CD4-positive, alpha-beta memory T cell (primary cell): Measurements from ENCODE around the gene DDX59. TPM values are rescaled to one million over a fixed set of nuclear protein-coding genes. Genes with fewer than 3 reads are reported as not detected.

Experiments used
- CTCF ChIA-PET: fragments of 350-600 bp; sonication (Branson Sonifier 250); formaldehyde crosslinking; loops from one replicate; lab custom pipeline; 2021; ENCODE audit warnings: inconsistent platforms; ENCODE audit not compliant: partially characterized antibody; lab: Charles Lee
- POLR2A ChIA-PET: fragments of 350-600 bp; sonication (Branson Sonifier 250); formaldehyde crosslinking; loops from one replicate; lab custom pipeline; 2021; ENCODE audit not compliant: partially characterized antibody; lab: Charles Lee
- DNase-seq, 5 donors: peaks; one replicate each; pipeline versions ENCODE4 v3.0.0 to v3.0.0-alpha.2; 2020 to 2022; ENCODE audit warnings: mixed read lengths in 1 of 5
- H3K27ac ChIP-seq: one replicate; pipeline ENCODE4 v1.7.0; 2013; ENCODE audit warnings: low read depth, low read length
- H3K27me3 ChIP-seq: 2 replicates; pipeline ENCODE4 v1.7.0; 2013; ENCODE audit warnings: mild to moderate bottlenecking, low read length, moderate library complexity; ENCODE audit not compliant: insufficient read depth
- H3K36me3 ChIP-seq: 2 replicates; pipeline ENCODE4 v1.7.0; 2013; ENCODE audit warnings: mild to moderate bottlenecking, low read length, moderate library complexity; ENCODE audit not compliant: insufficient read depth
- H3K4me1 ChIP-seq: 2 replicates; pipeline ENCODE4 v1.7.0; 2013; ENCODE audit warnings: mild to moderate bottlenecking, low read length, moderate library complexity; ENCODE audit not compliant: insufficient read depth
- H3K4me3 ChIP-seq, 2 donors: one replicate each; pipeline ENCODE4 v1.7.0; 2013; ENCODE audit warnings: low read length in 2 of 2, mild to moderate bottlenecking in 1 of 2
- H3K9me3 ChIP-seq, 2 donors: one replicate each; pipeline ENCODE4 v1.7.0; 2013; ENCODE audit warnings: low read length in 2 of 2, control low read depth in 1 of 2; ENCODE audit not compliant: control insufficient read depth in 1 of 2
- H3K27ac Mint-ChIP-seq, 7 donors: one replicate each; pipeline ENCODE4 v1.8.0; 2020 to 2021; ENCODE audit warnings: mixed read lengths in 7 of 7, mild to moderate bottlenecking in 6 of 7, inconsistent platforms in 3 of 7, moderate library complexity in 3 of 7
- H3K27me3 Mint-ChIP-seq, 2 donors: one replicate each; pipeline ENCODE4 v1.8.0; 2020 to 2021; ENCODE audit warnings: mixed read lengths in 2 of 2
- H3K36me3 Mint-ChIP-seq, 2 donors: one replicate each; pipeline ENCODE4 v1.8.0; 2020 to 2021; ENCODE audit warnings: mixed read lengths in 2 of 2, inconsistent platforms in 1 of 2, mild to moderate bottlenecking in 1 of 2
- H3K4me1 Mint-ChIP-seq, 4 donors: one replicate each; pipeline ENCODE4 v1.8.0; 2020 to 2021; ENCODE audit warnings: mixed read lengths in 4 of 4, mild to moderate bottlenecking in 1 of 4
- H3K4me3 Mint-ChIP-seq, 8 donors: one replicate each; pipeline ENCODE4 v1.8.0; 2020 to 2021; ENCODE audit warnings: mixed read lengths in 8 of 8, mild to moderate bottlenecking in 7 of 8, moderate library complexity in 6 of 8, inconsistent platforms in 3 of 8
- H3K9me3 Mint-ChIP-seq, 8 donors: one replicate each; pipeline ENCODE4 v1.8.0; 2020 to 2021; ENCODE audit warnings: mixed read lengths in 8 of 8, mild to moderate bottlenecking in 5 of 8, inconsistent platforms in 3 of 8, moderate library complexity in 1 of 8
- intact Hi-C: fragments of 100-400 bp; cut with micrococcal nuclease; formaldehyde crosslinking; loops from one replicate; pipeline ENCODE4 v1.15.1; 2023
- polyA plus RNA-seq, 2 donors: library from polyadenylated mRNA; unstranded; fragments of 300-500 nt; fragmentation: Illumina TruSeq; gene quantifications; one replicate each; pipeline ENCODE4 v1.2.3, GENCODE V29; 2021
- total RNA-seq, 2 experiments: library from RNA; stranded (reverse); gene quantifications; one replicate each; pipeline ENCODE4 v1.2.3, GENCODE V29; 2021

The DDX59 gene
- total and polyA plus RNA-seq, 4 experiments from 2014 or later = 18.2 to 37.5 (median 30.9) TPM

DNA sequence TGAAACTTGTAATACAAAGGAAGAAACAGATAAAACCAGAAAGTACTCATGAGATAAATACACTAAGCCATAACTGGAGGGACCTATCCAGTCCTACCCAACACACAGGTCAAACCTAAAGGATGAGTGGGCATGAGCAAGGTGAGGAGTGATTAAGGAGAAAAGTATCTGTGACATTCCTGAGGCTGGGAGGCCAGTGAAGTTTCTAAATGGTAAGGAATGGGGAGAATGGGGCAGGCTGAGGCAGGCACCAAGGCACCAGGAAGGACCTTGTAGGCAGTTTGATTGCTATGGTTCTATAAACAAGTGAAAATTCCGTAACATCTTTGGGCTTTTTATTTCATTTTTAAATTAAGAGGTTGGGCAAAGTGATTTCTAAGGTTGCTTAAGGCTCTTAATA is 10.4 kb downstream of the DDX59 start:
- no peak for DNase-seq
- Mint-ChIP-seq H3K9me3 (no peaks in the 10 kb centered on the region), H3K4me1 (peaks cover 19 to 45% (median 40%) of the 10 kb centered on the region in 4 donors), H3K4me3 (no peak overlapping the region), H3K27ac (peak overlapping the region in 3 of 7 donors; percentile 8 to 69 (median 39)), H3K27me3 (no peaks in the 10 kb centered on the region), H3K36me3 (peaks cover 67 to 86% of the 10 kb centered on the region in 2 donors)
- H3K4me1 ChIP-seq = peaks cover 18% of the 10 kb centered on the region
- no peaks in the 10 kb centered on the region for H3K9me3 ChIP-seq
- CTCF ChIA-PET = interaction anchor here (1.8 kb wide), 1 partner anchor 37 kb away, joined by 3 read pairs; no protein-coding TSS in a partner anchor
- H3K36me3 ChIP-seq = peaks cover 36% of the 10 kb centered on the region
- H3K4me3 ChIP-seq = no peak overlapping the region
- no peaks in the 10 kb centered on the region for H3K27me3 ChIP-seq
- intact Hi-C loops = no loop called here
- POLR2A ChIA-PET = interaction anchor here (1.1 kb wide), 1 partner anchor 10 kb away, joined by 4 read pairs; the partner anchor contains the start of gene DDX59
- H3K27ac ChIP-seq = no peak overlapping the region

DNA sequence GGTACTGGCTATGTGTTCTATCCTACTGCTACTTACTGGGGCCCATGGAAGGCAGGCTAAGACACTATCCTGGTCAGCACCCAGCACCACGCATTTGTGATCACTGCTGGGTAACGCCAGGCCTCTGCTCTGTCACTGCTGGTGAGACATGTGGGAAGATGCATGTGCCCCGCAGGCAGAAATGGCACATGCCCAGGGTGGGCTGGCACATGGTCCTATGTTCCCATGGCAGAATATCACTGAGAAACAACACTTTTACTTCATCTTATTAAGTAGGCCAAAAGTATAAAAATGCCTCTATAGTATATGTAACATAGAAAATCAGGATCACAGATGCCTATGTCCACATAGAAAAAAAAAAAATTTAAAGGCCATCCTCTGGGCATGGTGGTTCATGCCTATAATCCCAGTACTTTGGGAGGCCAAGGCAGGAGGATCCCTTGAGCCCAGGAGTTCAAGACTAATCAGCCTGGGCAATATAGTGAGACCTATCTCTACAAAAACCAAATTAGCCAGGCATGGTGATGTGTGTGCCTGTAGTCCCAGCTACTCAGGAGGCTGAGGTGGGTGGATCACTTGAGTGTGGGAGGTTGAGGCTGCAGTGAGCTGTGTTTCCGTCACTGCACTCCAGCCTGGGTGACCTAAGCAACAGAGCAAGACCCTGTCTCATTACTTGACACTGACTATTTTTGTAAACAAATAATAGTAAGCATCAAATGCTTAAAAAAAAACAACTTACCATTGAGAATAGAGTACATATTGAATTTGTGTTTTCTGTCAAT is 11.5 kb downstream of the DDX59 start:
- Mint-ChIP-seq H3K4me1 (peaks cover 21 to 45% (median 38%) of the 10 kb centered on the region in 4 donors), H3K27ac (peak overlapping the region in 3 of 7 donors; percentile 36 to 67 (median 36)), H3K27me3 (no peaks in the 10 kb centered on the region), H3K4me3 (no peak overlapping the region), H3K9me3 (no peaks in the 10 kb centered on the region), H3K36me3 (peaks cover 68 to 83% of the 10 kb centered on the region in 2 donors)
- no peaks in the 10 kb centered on the region for H3K9me3 ChIP-seq
- peaks cover 15% of the 10 kb centered on the region for H3K4me1 ChIP-seq
- ChIA-PET POLR2A (no interaction called here), CTCF (interaction anchor here (0.7 to 1.8 kb wide), 2 partner anchors 18 to 36 kb away, joined by 3 to 4 read pairs; no protein-coding TSS in a partner anchor)
- intact Hi-C loops = no loop called here
- no peak overlapping the region for H3K27ac ChIP-seq
- H3K36me3 ChIP-seq = peaks cover 32% of the 10 kb centered on the region
- no peak for DNase-seq
- no peaks in the 10 kb centered on the region for H3K27me3 ChIP-seq
- H3K4me3 ChIP-seq = no peak overlapping the region

DNA sequence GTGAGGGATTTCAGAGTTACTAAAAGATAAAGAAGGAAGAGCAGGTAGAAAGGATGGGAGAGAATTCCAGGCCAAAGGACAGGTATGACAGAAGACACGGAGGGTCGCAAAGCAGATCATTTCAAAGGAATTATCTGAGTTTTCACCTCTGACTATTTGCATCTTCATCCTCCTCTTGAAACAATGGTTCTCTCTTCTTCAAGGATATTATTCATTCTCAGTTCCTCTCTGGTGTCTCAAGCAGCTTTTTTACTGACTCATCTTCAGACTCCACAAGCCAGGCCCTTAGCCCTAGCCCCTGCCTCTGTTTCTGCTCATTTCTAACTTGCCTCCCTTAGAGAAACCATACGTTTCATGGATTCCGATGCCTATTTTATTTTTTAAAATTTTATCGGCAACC is 15.0 kb downstream of the DDX59 start:
- peak overlapping the region in 3 of 7 donors; percentile 15 to 61 (median 43) for H3K27ac Mint-ChIP-seq

DNA sequence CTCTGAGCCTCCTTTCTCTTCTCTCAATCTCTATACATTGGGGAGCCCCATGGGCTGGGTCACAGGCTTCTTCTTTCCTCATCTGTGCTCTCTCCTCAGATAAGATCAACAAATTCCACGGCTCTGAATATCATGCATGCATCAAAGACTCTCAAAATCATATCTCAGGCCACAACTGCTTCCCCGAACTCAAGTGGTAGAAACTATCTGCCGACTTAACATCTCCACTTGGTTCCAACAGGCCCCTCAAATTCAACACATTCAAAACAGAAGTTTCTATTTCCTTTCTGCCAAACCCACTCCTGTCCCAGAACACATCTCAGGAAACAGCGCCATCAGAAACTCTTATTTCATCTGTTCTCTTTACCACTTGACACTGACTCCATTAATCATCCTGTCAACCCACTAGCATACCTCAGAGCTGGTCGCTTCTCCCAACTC is 16.7 kb downstream of the DDX59 start:
- Histone ChIP-seq H3K36me3 (peaks cover 12% of the 10 kb centered on the region), H3K27ac (no peak overlapping the region), H3K4me3 (no peak overlapping the region), H3K9me3 (no peaks in the 10 kb centered on the region), H3K4me1 (peaks cover 10% of the 10 kb centered on the region), H3K27me3 (no peaks in the 10 kb centered on the region)
- POLR2A ChIA-PET = interaction anchor here (0.8 kb wide), 1 partner anchor 16 kb away, joined by 3 read pairs; the partner anchor contains the start of gene DDX59
- CTCF ChIA-PET = interaction anchor here (0.7 kb wide), 1 partner anchor 23 kb away, joined by 3 read pairs; no protein-coding TSS in a partner anchor
- Mint-ChIP-seq H3K27ac (peak overlapping the region in 6 of 7 donors; percentile 13 to 90 (median 78)), H3K27me3 (no peaks in the 10 kb centered on the region), H3K4me1 (peaks cover 16 to 27% (median 23%) of the 10 kb centered on the region in 4 donors), H3K9me3 (no peaks in the 10 kb centered on the region), H3K36me3 (peaks cover 46 to 54% of the 10 kb centered on the region in 2 donors), H3K4me3 (peak overlapping the region in 1 of 8 donors; percentile 21)
- DNase-seq = no peak
- intact Hi-C loops = no loop called here

More for the DNA sequence above, 15.0 kb downstream of the DDX59 start:
- POLR2A ChIA-PET = no interaction called here
- Histone ChIP-seq H3K27ac (no peak overlapping the region), H3K4me1 (peaks cover 10% of the 10 kb centered on the region), H3K27me3 (no peaks in the 10 kb centered on the region), H3K9me3 (no peaks in the 10 kb centered on the region), H3K36me3 (peaks cover 15% of the 10 kb centered on the region), H3K4me3 (no peak overlapping the region)
- CTCF ChIA-PET = no interaction called here
- Mint-ChIP-seq H3K9me3 (no peaks in the 10 kb centered on the region), H3K36me3 (peaks cover 49 to 61% of the 10 kb centered on the region in 2 donors), H3K4me3 (no peak overlapping the region), H3K27me3 (no peaks in the 10 kb centered on the region), H3K4me1 (peaks cover 16 to 27% (median 26%) of the 10 kb centered on the region in 4 donors)
- intact Hi-C loops = no loop called here
- DNase-seq = no peak

GRCh38 chr1:200652378-200652777 is 17.3 kb downstream of the DDX59 start:
- H3K4me3 Mint-ChIP-seq = no peak overlapping the region
- no peaks in the 10 kb centered on the region for H3K9me3 ChIP-seq
- H3K27me3 ChIP-seq = no peaks in the 10 kb centered on the region
- DNase-seq = no peak
- POLR2A ChIA-PET = interaction anchor here (0.8 kb wide), 1 partner anchor 17 kb away, joined by 3 read pairs; the partner anchor contains the start of gene DDX59
- peaks cover 10% of the 10 kb centered on the region for H3K4me1 ChIP-seq
- H3K4me1 Mint-ChIP-seq = peaks cover 16 to 27% (median 21%) of the 10 kb centered on the region in 4 donors
- H3K9me3 Mint-ChIP-seq = no peaks in the 10 kb centered on the region
- no peak overlapping the region for H3K27ac ChIP-seq
- H3K36me3 Mint-ChIP-seq = peaks cover 43 to 50% of the 10 kb centered on the region in 2 donors
- H3K4me3 ChIP-seq = no peak overlapping the region
- intact Hi-C loops = no loop called here
- H3K36me3 ChIP-seq = peaks cover 11% of the 10 kb centered on the region
- H3K27me3 Mint-ChIP-seq = no peaks in the 10 kb centered on the region
- CTCF ChIA-PET = interaction anchor here (0.7 kb wide), 1 partner anchor 23 kb away, joined by 3 read pairs; no protein-coding TSS in a partner anchor
- no peak overlapping the region for H3K27ac Mint-ChIP-seq

GRCh38 chr1:200646515-200646914 is 23.2 kb downstream of the DDX59 start:
- H3K4me1 ChIP-seq = no peaks in the 10 kb centered on the region
- intact Hi-C loops = no loop called here
- ChIA-PET POLR2A (no interaction called here), CTCF (no interaction called here)
- Mint-ChIP-seq H3K4me3 (no peak overlapping the region), H3K36me3 (peaks cover 30 to 39% of the 10 kb centered on the region in 2 donors), H3K27me3 (no peaks in the 10 kb centered on the region), H3K4me1 (peaks cover 0 to 2% (median 0%) of the 10 kb centered on the region in 4 donors), H3K9me3 (no peaks in the 10 kb centered on the region), H3K27ac (no peak overlapping the region)
- H3K4me3 ChIP-seq = no peak overlapping the region
- no peaks in the 10 kb centered on the region for H3K9me3 ChIP-seq
- no peaks in the 10 kb centered on the region for H3K27me3 ChIP-seq
- H3K36me3 ChIP-seq = peaks cover 11% of the 10 kb centered on the region
- H3K27ac ChIP-seq = no peak overlapping the region
- no peak for DNase-seq

DNA sequence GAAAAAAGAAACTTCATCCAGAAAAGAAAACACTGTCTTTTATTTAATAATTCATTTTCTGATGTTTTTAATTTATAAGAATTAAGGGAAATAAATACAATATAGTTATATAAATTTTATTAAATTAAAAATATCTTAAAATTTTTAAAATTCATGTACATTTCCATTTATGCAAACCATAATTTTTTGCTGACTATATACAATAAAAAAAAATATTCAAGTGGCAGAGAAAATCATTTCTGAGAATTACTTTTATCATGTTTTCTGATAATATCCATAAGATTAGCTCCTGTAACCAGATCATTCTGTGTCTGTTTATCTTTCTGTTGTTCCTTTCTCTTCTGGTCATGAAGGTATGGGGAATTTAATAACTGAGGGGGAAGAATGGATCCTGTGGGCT is 25.7 kb downstream of the DDX59 start:
- no peak overlapping the region for H3K4me3 Mint-ChIP-seq
- H3K9me3 Mint-ChIP-seq = no peaks in the 10 kb centered on the region
- H3K27ac Mint-ChIP-seq = no peak overlapping the region
- Histone ChIP-seq H3K36me3 (peaks cover 18% of the 10 kb centered on the region), H3K27ac (no peak overlapping the region), H3K27me3 (no peaks in the 10 kb centered on the region), H3K4me1 (no peaks in the 10 kb centered on the region), H3K9me3 (no peaks in the 10 kb centered on the region), H3K4me3 (no peak overlapping the region)
- H3K4me1 Mint-ChIP-seq = no peaks in the 10 kb centered on the region
- no peaks in the 10 kb centered on the region for H3K27me3 Mint-ChIP-seq
- POLR2A ChIA-PET = interaction anchor here (1.5 kb wide), 1 partner anchor 25 kb away, joined by 3 read pairs; the partner anchor contains the start of gene DDX59
- CTCF ChIA-PET = interaction anchor here (0.7 kb wide), 1 partner anchor 22 kb away, joined by 3 read pairs; no protein-coding TSS in a partner anchor
- intact Hi-C loops = no loop called here
- no peak for DNase-seq
- H3K36me3 Mint-ChIP-seq = peaks cover 35 to 42% of the 10 kb centered on the region in 2 donors
